ENCODE measurements around the gene FCN1. TPM values are rescaled to one million over a fixed set of nuclear protein-coding genes. Genes with fewer than 3 reads are reported as not detected.

Gene FCN1
- total RNA-seq, 1 donor from 2014 or later, result not detected

GRCh38 chr9:134855900-134856377 lies 61.8 kb downstream of the FCN1 start:
- H3K9me3 Mint-ChIP-seq (ENCODE audit: unreplicated experiment), result peaks cover 20% of the 10 kb centered on the region
- H3K4me3 Mint-ChIP-seq (ENCODE audit: unreplicated experiment), result no peak overlapping the region
- H3K4me1 Mint-ChIP-seq (ENCODE audit: unreplicated experiment), result no peaks in the 10 kb centered on the region
- peaks cover 1% of the 10 kb centered on the region for H3K36me3 Mint-ChIP-seq (ENCODE audit: unreplicated experiment)
- no peak overlapping the region for H3K27ac Mint-ChIP-seq (ENCODE audit: unreplicated experiment)
- no peak for TF ChIP-seq CTCF (IDR thresholded peaks at IDR 0.05)
- no peak for DNase-seq (ENCODE audit: extremely low spot score, unreplicated experiment)
- no peaks in the 10 kb centered on the region for H3K27me3 Mint-ChIP-seq (ENCODE audit: unreplicated experiment)

Other genes with a start within 250 kb of the FCN1 start
- not detected in 2 replicates for gene FCN2, start 37.1 kb downstream of the FCN1 start, total RNA-seq
- gene OLFM1, start 169.8 kb upstream of the FCN1 start, total RNA-seq, result 0.83 and 1.3 TPM in 2 replicates

Data from osteocyte (in vitro differentiated cells).